COLO668 (cell line): ENCODE measurements around the gene THAP4.
"Not testable (repeated sequence)": the region's sequence is repeated elsewhere in the genome, so short reads cannot be mapped to it uniquely, and the experiment has no call there.

Experiments used
- DNase-seq: peaks from one replicate; lab custom pipeline; 2025; ENCODE audit not compliant: unreplicated experiment; lab: John Stamatoyannopoulos, UW

The THAP4 gene

DNA sequence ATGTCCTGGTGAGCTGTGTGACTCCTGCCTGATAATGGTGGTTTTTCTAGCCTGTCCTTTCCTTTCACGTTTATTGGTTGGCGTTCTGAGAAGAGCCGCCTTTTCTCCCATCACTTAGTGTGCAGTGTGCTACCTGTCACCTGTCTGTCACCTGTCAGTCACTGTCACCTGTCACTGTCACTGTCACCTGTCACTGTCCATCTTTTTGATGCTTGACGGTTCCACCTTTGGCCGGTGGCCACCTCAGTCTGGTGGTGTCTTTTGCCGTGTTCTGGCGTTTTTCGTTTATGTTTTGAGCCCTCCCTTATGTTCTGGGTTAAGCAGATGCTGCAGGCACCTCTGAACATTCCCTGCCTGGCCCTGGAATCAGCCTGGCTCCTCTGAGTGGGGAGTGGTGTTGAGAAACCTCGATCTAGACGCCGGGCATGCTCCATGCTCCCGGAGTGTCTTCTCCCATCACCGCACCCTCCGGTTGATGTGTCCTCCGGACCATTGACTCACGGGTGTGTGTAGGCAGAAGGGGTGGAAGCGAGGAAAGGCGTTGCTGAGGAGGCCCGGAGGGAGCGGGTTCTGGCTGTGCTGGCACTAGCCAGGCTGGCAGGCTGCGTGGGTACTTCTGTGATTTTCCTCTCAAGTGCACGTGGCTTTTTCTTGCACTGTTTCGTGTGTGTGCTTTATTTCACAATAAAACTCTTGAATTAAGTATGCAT is 28.9 kb upstream of the THAP4 start:
- no peak for DNase-seq

DNA sequence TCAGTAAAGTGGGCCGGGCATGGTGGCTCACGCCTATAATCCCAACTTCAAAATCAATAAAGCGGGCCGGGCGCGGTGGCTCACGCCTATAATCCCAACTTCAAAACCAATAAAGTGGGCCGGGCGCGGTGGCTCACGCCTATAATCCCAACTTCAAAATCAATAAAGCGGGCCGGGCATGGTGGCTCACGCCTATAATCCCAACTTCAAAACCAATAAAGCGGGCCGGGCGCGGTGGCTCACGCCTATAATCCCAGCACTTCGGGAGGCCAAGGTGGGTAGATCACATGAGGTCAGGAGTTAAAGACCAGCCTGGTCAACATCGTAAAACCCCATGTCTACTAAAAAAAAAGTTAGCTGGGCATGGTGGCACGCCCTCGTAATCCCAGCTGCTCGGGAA is 25.8 kb upstream of the THAP4 start:
- DNase-seq: not testable (repeated sequence)

GRCh38 chr2:241660593-241661213 is 23.7 kb upstream of the THAP4 start:
- DNase-seq: no peak

GRCh38 chr2:241659150-241659739 is 22.3 kb upstream of the THAP4 start:
- DNase-seq: peak; percentile 61

DNA sequence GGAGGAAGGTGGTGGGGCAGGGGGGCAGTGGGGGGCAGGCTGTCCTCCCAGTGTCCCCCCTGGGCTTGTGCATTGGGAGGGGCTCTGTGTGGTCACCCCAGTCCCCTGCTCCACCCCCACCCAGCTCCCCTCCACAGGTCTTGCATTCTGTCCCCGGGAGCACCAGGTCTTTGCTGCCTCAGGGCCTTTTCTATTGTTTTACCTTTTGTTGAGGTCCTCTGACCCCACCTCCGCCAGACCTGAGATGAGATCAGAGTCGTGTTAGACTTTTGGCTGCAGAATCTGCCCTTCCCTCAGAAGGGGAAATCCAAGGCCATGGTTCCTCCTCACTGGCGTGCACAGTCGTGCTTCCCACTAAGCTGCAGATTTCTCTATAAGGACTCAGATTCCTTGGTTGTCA is 21.3 kb upstream of the THAP4 start:
- no peak for DNase-seq

DNA sequence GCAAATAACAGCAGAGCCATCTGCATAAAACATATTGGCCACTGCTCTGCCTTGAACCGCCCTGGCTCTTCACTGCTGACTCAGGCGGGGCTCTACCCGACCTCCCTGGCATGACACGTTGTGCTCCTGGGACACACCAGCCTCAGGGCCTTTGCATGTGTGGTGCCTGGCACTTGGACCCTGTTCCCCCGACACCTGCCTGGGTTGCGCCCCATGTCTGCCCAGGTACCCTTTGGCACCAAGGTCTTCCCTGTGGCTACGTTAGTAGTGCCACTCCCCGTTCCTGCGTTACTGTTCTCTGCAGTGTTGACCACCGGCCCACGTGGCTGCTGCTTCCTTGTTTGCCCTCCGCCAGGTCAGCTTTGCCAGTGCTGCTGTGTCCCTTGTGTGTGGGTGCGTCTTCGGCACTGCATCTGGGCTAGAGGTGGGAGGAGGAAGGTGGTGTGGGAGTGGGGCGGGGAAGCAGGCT is 20.9 kb upstream of the THAP4 start:
- no peak for DNase-seq

DNA sequence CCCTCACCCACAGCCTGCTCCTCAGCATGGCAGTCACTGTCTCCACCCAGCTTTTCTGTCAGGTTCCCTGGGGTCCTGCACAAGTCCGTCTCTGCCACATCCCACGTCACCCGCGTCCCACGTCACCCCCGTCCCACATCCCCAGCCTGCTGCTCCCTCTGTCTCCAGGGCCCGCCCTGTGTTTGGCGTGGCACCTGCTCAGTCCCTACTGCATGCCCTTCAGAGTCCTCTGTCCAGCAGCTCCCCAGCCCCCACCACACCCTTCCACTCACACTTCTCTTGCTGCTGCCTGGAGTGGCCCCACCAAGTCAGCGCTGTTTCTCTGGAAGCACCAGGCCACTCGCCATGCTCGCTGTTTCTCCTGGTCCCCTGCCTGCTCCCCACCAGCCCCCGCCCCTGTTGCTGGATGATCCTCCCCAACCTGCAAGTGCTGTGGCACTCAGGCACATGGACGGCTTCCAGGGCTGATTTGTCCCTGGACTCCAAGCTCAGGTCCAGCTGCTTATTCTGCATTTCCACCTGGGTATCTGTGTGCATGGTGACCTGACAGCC is 19.3 kb upstream of the THAP4 start:
- no peak for DNase-seq

- DNase-seq: no peak
Observed at GRCh38 chr2:241655516-241656189, 18.7 kb upstream of the THAP4 start.

- DNase-seq: no peak
Observed at GRCh38 chr2:241654551-241654950, 17.6 kb upstream of the THAP4 start.

DNA sequence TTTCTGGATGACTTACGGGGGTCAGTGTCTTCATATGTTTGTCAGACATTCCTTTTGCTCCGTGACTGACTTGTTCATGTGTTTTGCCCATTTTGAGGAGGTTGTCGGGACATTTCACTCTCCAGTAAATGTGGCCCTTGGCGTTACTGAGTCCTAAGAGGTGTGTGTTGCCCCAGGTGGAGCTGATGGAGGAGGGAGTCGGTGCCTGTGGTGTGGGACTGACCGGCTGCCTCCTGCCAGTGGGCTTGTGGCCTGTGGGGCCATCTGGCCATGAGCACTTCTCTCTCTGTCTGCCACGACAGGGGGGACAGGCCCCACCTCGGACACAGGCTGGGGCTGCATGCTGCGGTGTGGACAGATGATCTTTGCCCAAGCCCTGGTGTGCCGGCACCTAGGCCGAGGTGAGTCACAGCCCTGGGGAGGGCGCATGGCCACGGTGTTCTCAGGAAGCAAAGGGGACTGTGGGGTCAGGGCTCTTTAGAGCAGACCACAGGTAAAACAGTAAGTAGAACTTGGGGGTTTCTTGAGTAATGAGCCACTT is 16.3 kb upstream of the THAP4 start:
- no peak for DNase-seq

- DNase-seq: no peak
Observed at GRCh38 chr2:241652722-241653121, 15.8 kb upstream of the THAP4 start.

- DNase-seq: no peak
Observed at GRCh38 chr2:241652142-241652541, 15.2 kb upstream of the THAP4 start.

- no peak for DNase-seq
Observed at GRCh38 chr2:241649927-241650326, 13.0 kb upstream of the THAP4 start.

DNA sequence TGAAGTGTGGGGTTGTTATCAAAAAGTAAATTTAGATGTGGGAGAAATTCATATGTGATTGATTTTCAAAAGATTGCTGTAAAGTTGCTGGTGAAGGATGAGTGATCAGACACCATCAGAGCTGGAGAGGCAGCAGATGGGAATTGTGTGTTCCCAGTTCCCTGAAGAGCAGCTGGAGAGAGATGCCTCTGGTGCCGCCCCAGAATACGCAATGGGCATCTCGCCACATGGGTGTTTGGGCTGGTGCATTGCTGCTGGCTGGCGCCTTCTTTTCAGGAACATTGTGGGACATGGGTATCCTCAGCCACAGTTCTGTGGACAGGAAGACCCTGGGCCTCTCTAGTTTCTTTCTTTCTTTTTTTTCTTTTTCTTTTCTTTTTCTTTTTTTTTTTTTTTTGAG is 12.4 kb upstream of the THAP4 start:
- DNase-seq: no peak

- DNase-seq: no peak
Observed at GRCh38 chr2:241648453-241648852, 11.5 kb upstream of the THAP4 start.

- no peak for DNase-seq
Observed at GRCh38 chr2:241645915-241646645, 9.1 kb upstream of the THAP4 start.

- no peak for DNase-seq
Observed at GRCh38 chr2:241645056-241645914, 8.3 kb upstream of the THAP4 start.

GRCh38 chr2:241641631-241642030 is 4.7 kb upstream of the THAP4 start:
- no peak for DNase-seq

- DNase-seq: no peak
Observed at GRCh38 chr2:241640165-241640795, 3.3 kb upstream of the THAP4 start.
